Mucosa of descending colon (tissue), 3 donors: ENCODE data around the gene GP1BB. TPM values are rescaled to one million over a fixed set of nuclear protein-coding genes. Genes with fewer than 3 reads are reported as not detected.

Experiments
- ATAC-seq: fragments of 200-7000 bp; cut with Tn5 transposase; one replicate; pipeline ENCODE4 v1.9.1; 2020; ENCODE audit warnings: mild to moderate bottlenecking, moderate library complexity
- DNase-seq, 3 donors: peaks; one replicate each; pipeline ENCODE4 v3.0.0-alpha.2; 2020
- H3K36me3 ChIP-seq: fragments of 200-600 bp; one replicate; pipeline ENCODE4 v1.8.0; 2021; ENCODE audit warnings: low read depth, mild to moderate bottlenecking
- H3K4me1 ChIP-seq: fragments of 200-600 bp; one replicate; pipeline ENCODE4 v1.8.0; 2021; ENCODE audit warnings: low read depth, mild to moderate bottlenecking
- H3K4me3 ChIP-seq: fragments of 200-600 bp; one replicate; pipeline ENCODE4 v1.8.0; 2021; ENCODE audit warnings: mild to moderate bottlenecking
- H3K9me3 ChIP-seq: fragments of 200-600 bp; one replicate; pipeline ENCODE4 v1.8.0; 2021; ENCODE audit warnings: mild to moderate bottlenecking
- intact Hi-C, 2 donors: fragments of 100-400 bp; cut with DNase I in 1 of 2; cut with micrococcal nuclease in 1 of 2; formaldehyde crosslinking; loops; one replicate each; pipeline versions ENCODE4 v1.11.0 to v1.11.1; 2022; cut with DNase I, micrococcal nuclease
- total RNA-seq, 3 donors: library from RNA; stranded (reverse); fragmentation: NEBNext Ultra II Directional in 2 of 3; extraction: Animal tissue kit (Norgen Biotek cat#: 25700) in 2 of 3; gene quantifications; one replicate each; pipeline versions ENCODE4 v1.2.1 to v1.2.4, GENCODE V29; 2021 to 2023
- TF ChIP-seq, protein P1 (sequence below): fragments of 200-600 bp; IDR thresholded peaks from one replicate; pipeline ENCODE4 v1.8.0; 2022; ENCODE audit warnings: antibody characterized with exemption, mild to moderate bottlenecking
- donor health status: DM: no; HTN: no; CAD: no; lungs with moderate emphysema.
- donor health status: DM: no; HTN: no; CAD: no.
- donor health status: DM: no; HTN: yes; CAD: no.

The GP1BB gene
- total RNA-seq, 3 donors from 2014 or later: 0.34 to 1.5 (median 0.41) TPM

DNA sequence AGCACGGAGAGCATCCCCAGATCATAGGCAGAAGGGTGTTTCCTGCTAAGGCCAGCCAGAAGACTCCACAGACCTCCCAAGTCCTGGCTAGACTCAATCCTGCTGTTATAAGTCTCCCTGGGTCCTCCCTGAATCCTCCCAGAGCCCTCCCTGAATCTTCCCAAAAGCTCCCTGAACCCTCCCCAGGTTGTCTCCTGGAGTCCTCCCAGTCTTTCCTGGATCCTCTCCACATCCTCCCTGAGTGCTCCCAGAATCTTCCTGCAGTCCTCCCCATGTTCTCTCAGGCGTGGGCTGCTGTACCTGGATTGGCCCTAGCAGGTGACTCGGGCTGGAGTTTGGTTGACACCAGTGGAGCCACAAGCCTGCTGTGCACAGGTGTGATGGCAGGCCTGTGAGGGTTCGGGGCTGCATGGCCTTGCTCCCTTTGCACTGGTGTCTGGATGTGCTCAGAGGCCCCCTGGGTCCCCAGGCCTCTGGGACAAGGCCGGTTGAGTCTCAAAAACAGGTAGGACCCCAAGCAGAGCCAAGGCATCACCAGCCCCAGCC is 11.6 kb downstream of the GP1BB start:
- intact Hi-C loops: no loop called here
- ATAC-seq: no peak
- no peak for DNase-seq
- Histone ChIP-seq H3K4me1 (peaks cover 7% of the 10 kb centered on the region), H3K4me3 (no peak overlapping the region), H3K9me3 (no peaks in the 10 kb centered on the region), H3K36me3 (no peaks in the 10 kb centered on the region)
- TF ChIP-seq, protein P1, sequence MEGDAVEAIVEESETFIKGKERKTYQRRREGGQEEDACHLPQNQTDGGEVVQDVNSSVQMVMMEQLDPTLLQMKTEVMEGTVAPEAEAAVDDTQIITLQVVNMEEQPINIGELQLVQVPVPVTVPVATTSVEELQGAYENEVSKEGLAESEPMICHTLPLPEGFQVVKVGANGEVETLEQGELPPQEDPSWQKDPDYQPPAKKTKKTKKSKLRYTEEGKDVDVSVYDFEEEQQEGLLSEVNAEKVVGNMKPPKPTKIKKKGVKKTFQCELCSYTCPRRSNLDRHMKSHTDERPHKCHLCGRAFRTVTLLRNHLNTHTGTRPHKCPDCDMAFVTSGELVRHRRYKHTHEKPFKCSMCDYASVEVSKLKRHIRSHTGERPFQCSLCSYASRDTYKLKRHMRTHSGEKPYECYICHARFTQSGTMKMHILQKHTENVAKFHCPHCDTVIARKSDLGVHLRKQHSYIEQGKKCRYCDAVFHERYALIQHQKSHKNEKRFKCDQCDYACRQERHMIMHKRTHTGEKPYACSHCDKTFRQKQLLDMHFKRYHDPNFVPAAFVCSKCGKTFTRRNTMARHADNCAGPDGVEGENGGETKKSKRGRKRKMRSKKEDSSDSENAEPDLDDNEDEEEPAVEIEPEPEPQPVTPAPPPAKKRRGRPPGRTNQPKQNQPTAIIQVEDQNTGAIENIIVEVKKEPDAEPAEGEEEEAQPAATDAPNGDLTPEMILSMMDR: no peak

DNA sequence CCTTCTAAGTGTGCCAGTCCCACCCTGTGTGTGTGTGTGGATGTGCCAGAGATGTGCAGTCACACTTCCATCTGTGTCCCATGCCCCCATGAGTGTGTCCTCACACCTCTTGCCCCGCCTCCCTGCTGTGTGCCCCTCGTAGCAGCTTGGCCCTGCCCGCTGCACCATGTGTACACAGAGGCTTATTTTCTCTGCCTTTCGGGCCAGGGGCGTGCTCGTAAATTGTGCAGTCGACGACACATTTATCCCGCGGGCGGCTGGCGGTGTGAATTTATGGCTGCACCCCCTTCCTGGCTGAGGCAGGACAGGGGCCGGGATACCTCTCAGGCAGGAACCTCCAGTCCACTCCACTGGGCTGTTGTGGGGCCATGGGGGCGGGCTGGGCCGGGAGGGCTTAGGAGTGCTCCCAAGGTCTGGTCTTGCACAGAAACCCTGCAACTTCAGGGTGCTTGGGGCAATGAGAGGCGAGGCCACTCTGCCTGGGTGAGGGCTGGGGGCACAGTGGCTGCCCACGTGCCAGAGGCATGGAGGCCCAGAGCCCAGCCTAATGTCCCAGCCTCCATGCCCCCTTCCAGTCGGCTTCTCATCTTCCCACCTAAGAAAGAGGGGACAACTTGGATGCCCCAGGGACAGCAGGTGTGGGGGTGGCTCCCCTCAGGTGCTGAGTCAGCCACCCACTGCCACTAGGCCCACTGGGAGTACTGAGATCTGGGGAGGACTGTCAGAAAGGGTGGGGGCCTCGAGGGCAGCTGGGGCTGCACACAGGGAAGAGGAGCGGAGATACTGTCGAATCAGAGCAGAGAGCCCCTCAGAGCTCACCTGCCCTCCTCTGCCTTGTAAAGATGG is 12.5 kb downstream of the GP1BB start:
- intact Hi-C loops: no loop called here
- H3K4me1 ChIP-seq: peaks cover 2% of the 10 kb centered on the region
- ATAC-seq: no peak
- H3K9me3 ChIP-seq: no peaks in the 10 kb centered on the region
- TF ChIP-seq, protein P1: no peak
- no peak overlapping the region for H3K4me3 ChIP-seq
- H3K36me3 ChIP-seq: no peaks in the 10 kb centered on the region
- DNase-seq: no peak

DNA sequence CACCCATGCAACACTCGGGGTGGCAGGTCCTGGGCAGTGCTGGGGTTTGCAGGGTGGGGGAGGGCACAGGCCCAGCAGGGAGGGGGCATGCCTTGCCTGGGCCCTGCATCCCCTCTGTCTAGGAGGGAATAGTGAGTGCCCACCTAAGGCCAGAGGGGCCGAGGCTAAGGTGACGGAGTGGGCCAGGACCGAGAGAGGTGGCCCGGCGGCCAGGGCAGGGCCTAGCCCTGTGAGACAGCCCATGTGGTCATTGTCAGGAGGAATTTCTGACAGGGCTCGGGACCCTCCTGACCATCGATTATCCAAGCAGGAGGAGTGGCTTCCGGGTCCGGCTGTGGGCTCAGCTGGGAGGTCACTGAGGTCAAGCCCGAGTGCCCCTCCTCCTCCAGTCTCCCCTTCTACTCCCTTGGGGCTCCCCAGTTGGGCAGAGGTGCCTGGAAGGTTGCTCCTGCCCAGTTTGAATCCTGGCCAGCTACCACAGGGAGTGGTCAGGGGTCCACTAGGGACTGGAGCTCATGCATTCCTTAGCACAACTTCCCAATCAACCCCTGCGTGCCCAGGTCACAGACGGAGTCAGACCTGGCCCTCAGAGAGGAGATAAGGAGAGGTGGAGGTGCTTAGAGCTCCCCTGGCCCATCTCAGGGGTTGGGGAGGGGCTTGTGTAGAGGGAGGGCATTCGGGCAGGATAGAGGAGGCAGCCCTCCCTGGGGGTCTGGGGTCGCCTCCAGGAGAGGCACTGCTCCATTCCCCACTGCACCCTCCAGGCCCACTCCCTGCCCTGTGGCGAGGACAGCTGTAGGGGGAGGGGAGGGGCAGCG is 14.7 kb downstream of the GP1BB start:
- Histone ChIP-seq H3K4me1 (no peaks in the 10 kb centered on the region), H3K36me3 (no peaks in the 10 kb centered on the region), H3K4me3 (no peak overlapping the region), H3K9me3 (no peaks in the 10 kb centered on the region)
- ATAC-seq (no peak), DNase-seq (no peak)
- TF ChIP-seq, protein P1: no peak
- intact Hi-C loops: no loop called here

DNA sequence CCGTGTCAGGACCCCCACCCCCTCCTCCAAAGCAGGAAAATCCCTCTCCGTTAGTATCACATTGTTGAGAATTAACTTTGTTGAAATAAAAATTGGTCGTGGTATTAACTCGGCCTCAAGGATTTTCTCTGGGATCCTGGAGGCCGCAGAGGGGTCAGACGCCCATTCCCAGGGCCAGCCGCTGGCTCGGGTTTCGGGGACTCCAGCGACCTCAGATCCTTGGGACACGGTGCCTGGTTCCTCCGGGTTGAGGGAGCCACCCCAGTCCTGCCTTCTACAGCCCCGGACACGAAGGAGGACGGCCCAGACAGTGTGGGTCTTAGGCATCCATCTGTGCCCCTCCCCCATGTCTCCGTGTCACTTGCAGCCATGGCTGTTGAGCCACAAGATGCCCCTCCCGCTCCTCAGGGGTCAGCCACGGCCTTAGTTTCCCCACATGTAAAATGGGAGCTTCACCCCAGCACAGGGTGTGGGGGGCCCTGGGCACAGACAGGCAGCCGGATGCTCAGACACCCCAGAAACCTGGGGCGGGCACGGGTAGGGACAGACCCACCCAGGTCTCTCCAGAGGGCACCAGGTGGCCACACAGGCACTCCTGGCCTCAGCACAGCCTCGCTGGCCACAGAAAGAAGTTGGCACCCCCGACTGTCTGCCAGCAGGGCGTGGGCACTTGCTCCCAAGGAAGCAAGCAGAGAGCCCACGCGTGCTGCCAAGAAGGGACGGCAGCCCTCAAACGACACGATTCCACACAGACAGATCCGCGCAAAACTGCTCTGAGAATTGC is 15.5 kb downstream of the GP1BB start:
- Histone ChIP-seq H3K4me1 (no peaks in the 10 kb centered on the region), H3K9me3 (no peaks in the 10 kb centered on the region), H3K36me3 (no peaks in the 10 kb centered on the region), H3K4me3 (no peak overlapping the region)
- TF ChIP-seq, protein P1: no peak
- intact Hi-C loops: no loop called here
- ATAC-seq (no peak), DNase-seq (no peak)

DNA sequence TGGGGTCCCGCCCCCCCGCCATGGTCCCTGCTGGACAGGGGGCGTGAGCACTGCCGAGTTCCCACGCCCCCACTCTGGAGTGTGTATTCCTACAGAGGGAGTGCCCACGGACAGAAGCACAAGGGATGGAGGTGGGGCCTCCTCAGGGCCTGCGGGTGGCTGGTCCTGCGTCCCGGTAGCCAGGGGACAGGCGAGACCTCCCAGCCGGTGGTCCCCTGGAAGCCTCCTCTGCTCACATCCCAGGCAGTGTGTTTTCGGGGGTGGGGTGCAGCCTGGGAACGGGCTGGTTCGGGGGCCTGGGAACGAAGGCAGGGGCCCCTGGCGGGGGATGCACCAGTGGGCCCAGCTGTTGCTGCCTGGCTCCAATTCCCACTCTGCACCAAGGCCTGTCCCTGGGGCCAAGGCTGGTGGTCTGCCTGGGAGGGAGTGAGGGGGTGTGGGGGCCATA is 16.1 kb downstream of the GP1BB start:
- DNase-seq (no peak), ATAC-seq (no peak)
- Histone ChIP-seq H3K9me3 (no peaks in the 10 kb centered on the region), H3K4me1 (no peaks in the 10 kb centered on the region), H3K36me3 (no peaks in the 10 kb centered on the region), H3K4me3 (no peak overlapping the region)
- intact Hi-C loops: no loop called here
- TF ChIP-seq, protein P1: no peak
